Upper lobe of left lung (tissue), 6 donors: Measurements from ENCODE around the gene ACLY. TPM values are rescaled to one million over a fixed set of nuclear protein-coding genes. Genes with fewer than 3 reads are reported as not detected.

Experiments used
- ATAC-seq, 2 donors: fragments of 200-7000 bp; cut with Tn5 transposase; one replicate each; pipeline ENCODE4 v1.9.1; 2022; ENCODE audit warnings: mild to moderate bottlenecking in 2 of 2, moderate library complexity in 2 of 2; ENCODE audit not compliant: low FRiP score in 2 of 2
- DNase-seq, 2 donors: peaks; one replicate each; pipeline ENCODE4 v3.0.0-alpha.2; 2019 to 2020
- H3K27ac ChIP-seq, 4 donors: fragments of 200-600 bp; sonication (generic); one replicate each; pipeline ENCODE4 v1.5.1; 2016 to 2019
- H3K27me3 ChIP-seq, 4 donors: fragments of 200-600 bp; sonication (generic); one replicate each; pipeline ENCODE4 v1.5.1; 2017 to 2019
- H3K36me3 ChIP-seq, 4 donors: fragments of 200-600 bp; sonication (generic); one replicate each; pipeline ENCODE4 v1.5.1; 2016 to 2019
- H3K4me1 ChIP-seq, 4 donors: fragments of 200-600 bp; sonication (generic); one replicate each; pipeline ENCODE4 v1.5.1; 2018 to 2019
- H3K4me3 ChIP-seq, 4 donors: fragments of 200-600 bp; sonication (generic); one replicate each; pipeline ENCODE4 v1.5.1; 2017 to 2019; ENCODE audit warnings: mild to moderate bottlenecking in 2 of 4, moderate library complexity in 1 of 4
- H3K9me3 ChIP-seq, 4 donors: fragments of 200-600 bp; sonication (generic); one replicate each; pipeline ENCODE4 v1.5.1; 2018 to 2019
- EP300 ChIP-seq, 4 donors: sonication (generic); formaldehyde crosslinking; IDR thresholded peaks; one replicate each; pipeline ENCODE4 v1.5.1; 2017; ENCODE audit warnings: antibody characterized with exemption in 4 of 4, control low read depth in 2 of 4
- POLR2A ChIP-seq, 4 donors: fragments of 450-650 bp; IDR thresholded peaks; one replicate each; pipeline ENCODE4 v1.5.1; 2016 to 2017; ENCODE audit warnings: antibody characterized with exemption in 4 of 4, mild to moderate bottlenecking in 2 of 4
- POLR2AphosphoS5 ChIP-seq, 2 donors: sonication (generic); formaldehyde crosslinking; IDR thresholded peaks; one replicate each; pipeline ENCODE4 v1.5.1; 2017; ENCODE audit warnings: antibody characterized with exemption in 2 of 2
- WGBS, 2 donors: methylation state at CpG; one replicate each; pipeline ENCODE4 v1.1.5; 2017 to 2018; 5-methylcytosine and 5-hydroxymethylcytosine counted together
- total RNA-seq, 6 donors: library from RNA; depleted of rRNA in 4 of 6; stranded (reverse); fragments of >200 nt in 4 of 6; gene quantifications; one replicate each; pipeline versions ENCODE4 v1.1.0 to v1.2.1, GENCODE V29; 2016 to 2021
- TF ChIP-seq, protein P1 (sequence below), 6 experiments: fragments of 450-650 bp in 4 of 6; fragments of 200-600 bp in 2 of 6; sonication (generic) in 2 of 6; IDR thresholded peaks; one replicate each; pipeline ENCODE4 v1.5.1; 2016 to 2019; ENCODE audit warnings: antibody characterized with exemption in 6 of 6
- donor health status: DM: no; HTN: no; CAD: no; lungs with moderate emphysema.
- donor health status: DM: no; HTN: yes; CAD: no; lungs with severe emphysema.

ACLY gene
- total RNA-seq, 6 donors from 2014 or later = 41.9 to 132 (median 84.6) TPM

GRCh38 chr17:41896726-41897125 lies 22.0 kb downstream of the ACLY start:
- peaks cover 19 to 100% (median 88%) of the 10 kb centered on the region in 4 donors for H3K36me3 ChIP-seq
- no peaks in the 10 kb centered on the region for H3K4me1 ChIP-seq
- no peaks in the 10 kb centered on the region for H3K9me3 ChIP-seq
- 90 to 96% methylated on average over 5 to 6 of the region's 6 CpGs for WGBS, 2 donors
- no peaks in the 10 kb centered on the region for H3K27me3 ChIP-seq
- H3K27ac ChIP-seq = no peak overlapping the region
- TF ChIP-seq EP300 (IDR thresholded peaks at IDR 0.05) (no peak), POLR2A (IDR thresholded peaks at IDR 0.05) (no peak), POLR2AphosphoS5 (IDR thresholded peaks at IDR 0.05) (no peak)
- TF ChIP-seq, protein P1, sequence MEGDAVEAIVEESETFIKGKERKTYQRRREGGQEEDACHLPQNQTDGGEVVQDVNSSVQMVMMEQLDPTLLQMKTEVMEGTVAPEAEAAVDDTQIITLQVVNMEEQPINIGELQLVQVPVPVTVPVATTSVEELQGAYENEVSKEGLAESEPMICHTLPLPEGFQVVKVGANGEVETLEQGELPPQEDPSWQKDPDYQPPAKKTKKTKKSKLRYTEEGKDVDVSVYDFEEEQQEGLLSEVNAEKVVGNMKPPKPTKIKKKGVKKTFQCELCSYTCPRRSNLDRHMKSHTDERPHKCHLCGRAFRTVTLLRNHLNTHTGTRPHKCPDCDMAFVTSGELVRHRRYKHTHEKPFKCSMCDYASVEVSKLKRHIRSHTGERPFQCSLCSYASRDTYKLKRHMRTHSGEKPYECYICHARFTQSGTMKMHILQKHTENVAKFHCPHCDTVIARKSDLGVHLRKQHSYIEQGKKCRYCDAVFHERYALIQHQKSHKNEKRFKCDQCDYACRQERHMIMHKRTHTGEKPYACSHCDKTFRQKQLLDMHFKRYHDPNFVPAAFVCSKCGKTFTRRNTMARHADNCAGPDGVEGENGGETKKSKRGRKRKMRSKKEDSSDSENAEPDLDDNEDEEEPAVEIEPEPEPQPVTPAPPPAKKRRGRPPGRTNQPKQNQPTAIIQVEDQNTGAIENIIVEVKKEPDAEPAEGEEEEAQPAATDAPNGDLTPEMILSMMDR (IDR thresholded peaks at IDR 0.05) = no peak
- ATAC-seq (no peak), DNase-seq (no peak)
- H3K4me3 ChIP-seq = no peak overlapping the region

GRCh38 chr17:41895617-41896016 lies 23.1 kb downstream of the ACLY start:
- H3K4me3 ChIP-seq = no peak overlapping the region
- TF ChIP-seq EP300 (IDR thresholded peaks at IDR 0.05) = no peak
- TF ChIP-seq POLR2A (IDR thresholded peaks at IDR 0.05) = no peak
- no peak for TF ChIP-seq POLR2AphosphoS5 (IDR thresholded peaks at IDR 0.05)
- TF ChIP-seq, protein P1 (IDR thresholded peaks at IDR 0.05) = no peak
- whole genome bisulfite sequencing, 2 donors = 71 to 80% methylated on average over 5 of the region's 5 CpGs
- no peaks in the 10 kb centered on the region for H3K9me3 ChIP-seq
- no peaks in the 10 kb centered on the region for H3K27me3 ChIP-seq
- ATAC-seq = peak; percentile 3 to 63
- DNase-seq = no peak
- H3K27ac ChIP-seq = peak overlapping the region in 2 of 4 donors; percentile 8 to 18
- H3K36me3 ChIP-seq = peaks cover 24 to 100% (median 89%) of the 10 kb centered on the region in 4 donors
- H3K4me1 ChIP-seq = no peaks in the 10 kb centered on the region

- ATAC-seq = peak; percentile 52 to 71
- DNase-seq = no peak
- H3K4me1 ChIP-seq = no peaks in the 10 kb centered on the region
- peak overlapping the region in 2 of 4 donors; percentile 8 to 18 for H3K27ac ChIP-seq
- TF ChIP-seq POLR2AphosphoS5 (IDR thresholded peaks at IDR 0.05) (no peak), EP300 (IDR thresholded peaks at IDR 0.05) (no peak), POLR2A (IDR thresholded peaks at IDR 0.05) (no peak)
- TF ChIP-seq, protein P1 (IDR thresholded peaks at IDR 0.05) = no peak
- no peaks in the 10 kb centered on the region for H3K27me3 ChIP-seq
- peaks cover 26 to 100% (median 91%) of the 10 kb centered on the region in 4 donors for H3K36me3 ChIP-seq
- H3K9me3 ChIP-seq = no peaks in the 10 kb centered on the region
- no peak overlapping the region for H3K4me3 ChIP-seq
- 63 to 66% methylated on average over 7 of the region's 7 CpGs for WGBS, 2 donors
Measured at GRCh38 chr17:41894791-41895331, 23.9 kb downstream of the ACLY start.

GRCh38 chr17:41893384-41893783 lies 25.4 kb downstream of the ACLY start:
- Histone ChIP-seq H3K27ac (no peak overlapping the region), H3K4me1 (no peaks in the 10 kb centered on the region), H3K4me3 (no peak overlapping the region), H3K9me3 (no peaks in the 10 kb centered on the region), H3K36me3 (peaks cover 27 to 99% (median 87%) of the 10 kb centered on the region in 4 donors), H3K27me3 (no peaks in the 10 kb centered on the region)
- no peak for ATAC-seq
- TF ChIP-seq POLR2AphosphoS5 (IDR thresholded peaks at IDR 0.05) = no peak
- no peak for TF ChIP-seq POLR2A (IDR thresholded peaks at IDR 0.05)
- TF ChIP-seq EP300 (IDR thresholded peaks at IDR 0.05) = no peak
- TF ChIP-seq, protein P1 (IDR thresholded peaks at IDR 0.05) = no peak
- 84 to 94% methylated on average over 3 of the region's 3 CpGs for WGBS, 2 donors
- DNase-seq = no peak

DNA sequence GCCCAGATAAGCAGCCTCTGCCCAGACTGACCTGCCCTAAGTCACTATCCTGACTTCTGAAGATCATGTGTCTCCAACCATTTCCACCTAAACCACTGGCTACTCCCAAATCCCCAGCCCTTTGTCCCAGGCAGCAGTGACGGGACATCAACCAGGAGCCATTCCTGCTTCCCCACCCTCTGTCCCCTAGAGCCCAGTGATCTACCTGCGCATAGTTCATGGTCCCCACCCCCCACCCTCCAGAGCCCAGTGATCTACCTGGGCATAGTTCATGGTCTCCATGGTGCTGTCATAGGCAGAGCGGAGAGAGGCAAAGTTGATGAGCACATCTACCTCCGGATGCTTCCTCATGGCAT lies 26.8 kb downstream of the ACLY start:
- ATAC-seq (no peak), DNase-seq (no peak)
- no peaks in the 10 kb centered on the region for H3K27me3 ChIP-seq
- peaks cover 29 to 99% (median 87%) of the 10 kb centered on the region in 4 donors for H3K36me3 ChIP-seq
- no peaks in the 10 kb centered on the region for H3K9me3 ChIP-seq
- no peak overlapping the region for H3K27ac ChIP-seq
- TF ChIP-seq POLR2A (IDR thresholded peaks at IDR 0.05) = no peak
- no peak for TF ChIP-seq EP300 (IDR thresholded peaks at IDR 0.05)
- TF ChIP-seq, protein P1 (IDR thresholded peaks at IDR 0.05) = no peak
- TF ChIP-seq POLR2AphosphoS5 (IDR thresholded peaks at IDR 0.05) = no peak
- 94 to 97% methylated on average over 3 to 4 of the region's 4 CpGs for WGBS, 2 donors
- H3K4me1 ChIP-seq = no peaks in the 10 kb centered on the region
- no peak overlapping the region for H3K4me3 ChIP-seq
